Neural crest cell (in vitro differentiated cells): ENCODE results near the gene KICS2. TPM values are rescaled to one million over a fixed set of nuclear protein-coding genes. Genes with fewer than 3 reads are reported as not detected.

Experiments used
- DNase-seq: peaks from one replicate; pipeline ENCODE4 v3.0.0; 2021; ENCODE audit warnings: low read depth, mixed read lengths, low spot score
- H3K27ac Mint-ChIP-seq: one replicate; pipeline ENCODE4 v1.8.0; 2021; ENCODE audit warnings: mild to moderate bottlenecking, mixed read lengths; ENCODE audit not compliant: unreplicated experiment
- H3K27me3 Mint-ChIP-seq: 2 replicates; pipeline ENCODE4 v1.8.0; 2021; ENCODE audit warnings: low read depth, mild to moderate bottlenecking, mixed read lengths
- H3K36me3 Mint-ChIP-seq: 2 replicates; pipeline ENCODE4 v1.8.0; 2021; ENCODE audit warnings: low read depth, mild to moderate bottlenecking, mixed read lengths
- H3K4me1 Mint-ChIP-seq: 2 replicates; pipeline ENCODE4 v1.8.0; 2021; ENCODE audit warnings: mixed read lengths
- H3K4me3 Mint-ChIP-seq: one replicate; pipeline ENCODE4 v1.8.0; 2021; ENCODE audit warnings: mild to moderate bottlenecking, mixed read lengths
- H3K9me3 Mint-ChIP-seq: 2 replicates; pipeline ENCODE4 v1.8.0; 2021; ENCODE audit warnings: mixed read lengths
- total RNA-seq: library from RNA; stranded (reverse); gene quantifications from 2 replicates; pipeline ENCODE4 v1.2.1, GENCODE V29; 2021
- TF ChIP-seq, protein P1 (sequence below): fragments of 200-600 bp; sonication (generic); conservative IDR thresholded peaks from 2 replicates; pipeline ENCODE4 v1.5.0; 2021; ENCODE audit warnings: antibody characterized with exemption, mild to moderate bottlenecking

Gene KICS2
- total RNA-seq, 1 donor from 2014 or later, result 6.9 TPM

DNA sequence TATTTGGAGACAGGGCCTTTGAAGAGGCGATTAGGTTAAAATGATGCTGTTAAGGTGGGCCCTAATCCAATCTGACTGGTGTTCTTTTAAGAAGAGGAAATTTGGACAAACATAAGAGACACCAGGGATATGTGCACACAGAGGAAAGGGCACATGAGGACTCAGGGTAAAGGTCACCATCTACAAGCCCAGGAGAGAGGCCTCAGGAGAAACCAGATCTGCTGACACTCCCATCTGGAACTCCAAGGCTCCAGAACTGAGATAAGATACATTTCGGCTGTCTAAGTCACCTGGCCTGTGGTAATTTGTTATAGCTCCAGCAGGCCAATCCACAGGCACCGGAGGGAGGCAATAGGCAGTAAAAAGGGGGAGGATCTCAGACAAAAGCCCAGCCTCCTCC lies 48.6 kb downstream of the KICS2 start:
- H3K27ac Mint-ChIP-seq, result no peak overlapping the region
- TF ChIP-seq, protein P1, sequence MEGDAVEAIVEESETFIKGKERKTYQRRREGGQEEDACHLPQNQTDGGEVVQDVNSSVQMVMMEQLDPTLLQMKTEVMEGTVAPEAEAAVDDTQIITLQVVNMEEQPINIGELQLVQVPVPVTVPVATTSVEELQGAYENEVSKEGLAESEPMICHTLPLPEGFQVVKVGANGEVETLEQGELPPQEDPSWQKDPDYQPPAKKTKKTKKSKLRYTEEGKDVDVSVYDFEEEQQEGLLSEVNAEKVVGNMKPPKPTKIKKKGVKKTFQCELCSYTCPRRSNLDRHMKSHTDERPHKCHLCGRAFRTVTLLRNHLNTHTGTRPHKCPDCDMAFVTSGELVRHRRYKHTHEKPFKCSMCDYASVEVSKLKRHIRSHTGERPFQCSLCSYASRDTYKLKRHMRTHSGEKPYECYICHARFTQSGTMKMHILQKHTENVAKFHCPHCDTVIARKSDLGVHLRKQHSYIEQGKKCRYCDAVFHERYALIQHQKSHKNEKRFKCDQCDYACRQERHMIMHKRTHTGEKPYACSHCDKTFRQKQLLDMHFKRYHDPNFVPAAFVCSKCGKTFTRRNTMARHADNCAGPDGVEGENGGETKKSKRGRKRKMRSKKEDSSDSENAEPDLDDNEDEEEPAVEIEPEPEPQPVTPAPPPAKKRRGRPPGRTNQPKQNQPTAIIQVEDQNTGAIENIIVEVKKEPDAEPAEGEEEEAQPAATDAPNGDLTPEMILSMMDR, result no peak
- no peak for DNase-seq
- no peak overlapping the region for H3K4me3 Mint-ChIP-seq
- no peaks in the 10 kb centered on the region for H3K36me3 Mint-ChIP-seq
- peaks cover 16% of the 10 kb centered on the region for H3K4me1 Mint-ChIP-seq
- peaks cover 2% of the 10 kb centered on the region for H3K9me3 Mint-ChIP-seq
- H3K27me3 Mint-ChIP-seq, result no peaks in the 10 kb centered on the region

Other genes with a start within 250 kb of the KICS2 start
- 0.51 and 1.2 TPM in 2 replicates for gene C12orf56, start 168.5 kb upstream of the KICS2 start, total RNA-seq
- gene XPOT, start 182.1 kb upstream of the KICS2 start, total RNA-seq, result 101 and 103 TPM in 2 replicates
- gene TBK1, start 229.8 kb upstream of the KICS2 start, total RNA-seq, result 16.4 and 19.2 TPM in 2 replicates